Ishikawa (cell line): Measurements from ENCODE around the gene ADAT2.

ENCODE experiments used
- CEBPB ChIP-seq: IDR thresholded peaks from 2 replicates; pipeline ENCODE4 v1.6.1; 2012
- CREB1 ChIP-seq: IDR thresholded peaks from 2 replicates; pipeline ENCODE4 v1.6.1; 2012; ENCODE audit warnings: low read depth
- EGR1 ChIP-seq: IDR thresholded peaks from 2 replicates; pipeline ENCODE4 v1.6.1; 2012
- EP300 ChIP-seq: IDR thresholded peaks from 2 replicates; pipeline ENCODE4 v1.6.1; 2012; ENCODE audit warnings: borderline replicate concordance
- FOXM1 ChIP-seq: IDR thresholded peaks from 2 replicates; pipeline ENCODE4 v1.6.1; 2012; ENCODE audit warnings: low read depth, borderline replicate concordance
- NFIC ChIP-seq: IDR thresholded peaks from 2 replicates; pipeline ENCODE4 v1.6.1; 2012
- RAD21 ChIP-seq: IDR thresholded peaks from 2 replicates; pipeline ENCODE4 v1.6.1; 2012; ENCODE audit warnings: low read depth
- TAF1 ChIP-seq: IDR thresholded peaks from 2 replicates; pipeline ENCODE4 v1.6.1; 2012; ENCODE audit warnings: low read depth, mild to moderate bottlenecking
- TCF12 ChIP-seq: IDR thresholded peaks from 2 replicates; pipeline ENCODE4 v1.6.1; 2012; ENCODE audit warnings: low read depth
- TEAD4 ChIP-seq: IDR thresholded peaks from 2 replicates; pipeline ENCODE4 v1.6.1; 2012
- YY1 ChIP-seq: IDR thresholded peaks from 2 replicates; pipeline ENCODE4 v1.6.1; 2012; ENCODE audit warnings: low read depth
- TF ChIP-seq, protein P1 (sequence below): IDR thresholded peaks from 2 replicates; pipeline ENCODE4 v1.6.1; 2012; ENCODE audit warnings: low read depth, mild to moderate bottlenecking
- TF ChIP-seq, protein P2 (sequence below): IDR thresholded peaks from 2 replicates; pipeline ENCODE4 v1.6.1; 2012

DNA sequence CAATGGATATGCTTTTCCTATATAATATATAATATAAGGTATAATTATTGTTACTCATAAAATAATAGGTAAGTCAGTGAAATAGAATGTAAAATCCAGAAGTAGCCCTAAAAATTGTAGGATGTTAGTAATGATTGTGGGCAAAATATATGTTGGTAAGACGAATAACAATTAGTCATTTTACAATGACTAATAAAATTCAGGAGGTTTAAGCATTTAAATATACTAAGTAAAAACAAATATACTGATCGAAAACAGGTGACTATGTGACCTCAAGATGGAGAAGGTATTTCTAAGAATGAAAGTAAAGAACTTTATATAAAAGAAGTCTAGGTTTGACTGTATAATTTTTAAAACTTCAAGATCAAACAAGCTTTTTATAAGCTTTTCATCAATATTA is 32.1 kb upstream of the ADAT2 start:
- TF ChIP-seq NFIC, result no peak
- TF ChIP-seq EP300, result no peak
- TF ChIP-seq CEBPB, result no peak
- TF ChIP-seq, protein P1, sequence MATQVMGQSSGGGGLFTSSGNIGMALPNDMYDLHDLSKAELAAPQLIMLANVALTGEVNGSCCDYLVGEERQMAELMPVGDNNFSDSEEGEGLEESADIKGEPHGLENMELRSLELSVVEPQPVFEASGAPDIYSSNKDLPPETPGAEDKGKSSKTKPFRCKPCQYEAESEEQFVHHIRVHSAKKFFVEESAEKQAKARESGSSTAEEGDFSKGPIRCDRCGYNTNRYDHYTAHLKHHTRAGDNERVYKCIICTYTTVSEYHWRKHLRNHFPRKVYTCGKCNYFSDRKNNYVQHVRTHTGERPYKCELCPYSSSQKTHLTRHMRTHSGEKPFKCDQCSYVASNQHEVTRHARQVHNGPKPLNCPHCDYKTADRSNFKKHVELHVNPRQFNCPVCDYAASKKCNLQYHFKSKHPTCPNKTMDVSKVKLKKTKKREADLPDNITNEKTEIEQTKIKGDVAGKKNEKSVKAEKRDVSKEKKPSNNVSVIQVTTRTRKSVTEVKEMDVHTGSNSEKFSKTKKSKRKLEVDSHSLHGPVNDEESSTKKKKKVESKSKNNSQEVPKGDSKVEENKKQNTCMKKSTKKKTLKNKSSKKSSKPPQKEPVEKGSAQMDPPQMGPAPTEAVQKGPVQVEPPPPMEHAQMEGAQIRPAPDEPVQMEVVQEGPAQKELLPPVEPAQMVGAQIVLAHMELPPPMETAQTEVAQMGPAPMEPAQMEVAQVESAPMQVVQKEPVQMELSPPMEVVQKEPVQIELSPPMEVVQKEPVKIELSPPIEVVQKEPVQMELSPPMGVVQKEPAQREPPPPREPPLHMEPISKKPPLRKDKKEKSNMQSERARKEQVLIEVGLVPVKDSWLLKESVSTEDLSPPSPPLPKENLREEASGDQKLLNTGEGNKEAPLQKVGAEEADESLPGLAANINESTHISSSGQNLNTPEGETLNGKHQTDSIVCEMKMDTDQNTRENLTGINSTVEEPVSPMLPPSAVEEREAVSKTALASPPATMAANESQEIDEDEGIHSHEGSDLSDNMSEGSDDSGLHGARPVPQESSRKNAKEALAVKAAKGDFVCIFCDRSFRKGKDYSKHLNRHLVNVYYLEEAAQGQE, result no peak
- TF ChIP-seq FOXM1, result no peak
- TF ChIP-seq YY1, result no peak
- TF ChIP-seq TEAD4, result no peak
- no peak for TF ChIP-seq RAD21
- no peak for TF ChIP-seq TCF12
- TF ChIP-seq CREB1, result no peak
- TF ChIP-seq, protein P2, sequence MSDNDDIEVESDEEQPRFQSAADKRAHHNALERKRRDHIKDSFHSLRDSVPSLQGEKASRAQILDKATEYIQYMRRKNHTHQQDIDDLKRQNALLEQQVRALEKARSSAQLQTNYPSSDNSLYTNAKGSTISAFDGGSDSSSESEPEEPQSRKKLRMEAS, result no peak
- no peak for TF ChIP-seq TAF1
- TF ChIP-seq EGR1, result no peak
